NCI-H460 (cell line): ENCODE measurements around the gene PSMB3. TPM values are rescaled to one million over a fixed set of nuclear protein-coding genes. Genes with fewer than 3 reads are reported as not detected.

Experiments used
- DNase-seq: peaks from one replicate; pipeline ENCODE4 v3.0.0-alpha.2; 2016; ENCODE audit warnings: low read depth; ENCODE audit errors: extremely low read depth
- total RNA-seq: library from RNA; depleted of rRNA; stranded (reverse); fragments of >200 nt; shearing (Covaris generic); gene quantifications from 2 replicates; pipeline ENCODE4 v1.2.3, GENCODE V29; 2014

The PSMB3 gene
- total RNA-seq, 1 experiment from 2014 or later: 232 TPM

DNA sequence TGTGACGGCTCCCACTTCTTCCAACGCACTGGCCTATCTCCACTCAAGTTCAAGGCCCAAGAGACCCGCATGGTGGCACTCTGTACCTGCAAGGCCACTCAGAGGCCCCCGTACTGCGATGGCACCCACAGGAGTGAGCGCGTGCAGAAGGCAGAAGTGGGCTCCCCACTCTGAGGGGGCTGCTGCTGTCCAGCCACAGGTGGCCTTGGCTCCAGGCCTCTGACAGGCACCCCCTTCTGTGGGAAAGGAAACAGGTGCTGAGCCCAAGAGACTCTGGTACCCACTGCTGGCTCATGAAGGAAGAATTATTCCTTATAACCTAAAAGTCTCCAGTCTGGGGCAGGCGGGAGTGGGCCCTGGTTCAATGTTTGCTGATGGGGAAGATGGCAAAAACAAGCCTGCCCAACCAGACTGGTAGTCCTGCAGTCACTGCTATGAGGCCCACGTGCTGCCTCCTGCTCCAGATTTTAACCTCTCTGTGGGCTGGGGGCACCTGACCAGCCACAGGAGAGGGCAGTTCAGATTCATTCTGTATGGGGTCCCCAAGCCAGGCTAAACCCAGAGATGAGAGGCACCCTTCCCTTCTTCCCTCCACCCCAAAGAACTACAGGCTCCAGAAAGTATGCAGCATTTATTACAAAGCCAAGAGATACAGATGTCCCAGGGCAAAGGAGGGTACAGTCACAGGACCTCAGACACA, 19.1 kb upstream of the PSMB3 start:
- no peak for DNase-seq

DNA sequence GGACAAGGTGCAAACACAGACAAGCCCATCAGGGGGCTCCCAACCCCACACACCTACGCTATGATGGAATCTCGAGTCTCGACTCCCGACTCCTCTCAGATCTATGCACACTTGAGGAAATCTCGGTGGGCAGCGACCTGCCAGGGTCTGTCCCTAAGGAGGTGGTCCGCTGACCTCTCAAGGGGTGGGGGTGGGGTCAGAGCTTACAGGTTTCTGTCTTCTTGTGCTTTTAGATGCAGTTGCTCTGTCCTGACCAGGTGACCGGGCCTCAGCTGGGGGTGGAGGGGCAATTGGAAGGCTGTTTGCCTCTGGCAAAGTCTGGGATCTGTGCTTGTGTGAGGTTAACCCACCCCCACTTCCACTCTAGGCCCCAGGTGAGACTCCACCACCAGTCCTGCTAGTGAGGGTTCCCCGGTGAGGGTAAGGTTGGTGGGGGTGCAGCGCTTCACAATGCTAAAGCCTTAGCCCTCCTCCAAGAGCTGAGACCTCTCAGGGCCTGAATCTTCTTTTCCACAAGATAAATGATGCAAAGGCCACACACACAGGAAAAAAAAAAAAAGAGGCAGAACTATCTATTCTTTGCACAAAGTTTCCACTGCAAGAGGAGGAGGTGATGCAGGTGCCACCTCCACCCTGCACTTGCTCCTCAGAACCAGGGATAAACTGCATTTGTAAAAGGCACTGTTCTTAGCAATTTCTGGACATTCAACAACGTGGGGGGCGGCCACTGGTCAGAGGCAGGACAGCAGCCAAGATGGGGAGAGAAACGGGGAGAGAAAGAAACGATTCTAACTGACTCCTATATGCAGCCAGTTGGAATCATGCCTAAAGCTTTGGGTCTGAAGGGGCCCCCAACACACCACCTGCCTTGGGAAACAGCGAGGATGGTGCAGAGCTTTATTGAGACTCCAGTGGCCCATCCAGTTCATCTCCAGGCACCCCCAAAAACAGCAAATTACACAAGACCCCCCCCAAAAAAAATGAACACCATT, 18.3 kb upstream of the PSMB3 start:
- DNase-seq: no peak

- DNase-seq: no peak
Observed at GRCh38 chr17:38735161-38735997, 17.2 kb upstream of the PSMB3 start.

GRCh38 chr17:38738007-38738662, 14.4 kb upstream of the PSMB3 start:
- DNase-seq: no peak

- DNase-seq: no peak
Observed at GRCh38 chr17:38738686-38739085, 13.9 kb upstream of the PSMB3 start.

- no peak for DNase-seq
Observed at GRCh38 chr17:38739305-38739704, 13.2 kb upstream of the PSMB3 start.

GRCh38 chr17:38740044-38740443, 12.5 kb upstream of the PSMB3 start:
- DNase-seq: no peak

DNA sequence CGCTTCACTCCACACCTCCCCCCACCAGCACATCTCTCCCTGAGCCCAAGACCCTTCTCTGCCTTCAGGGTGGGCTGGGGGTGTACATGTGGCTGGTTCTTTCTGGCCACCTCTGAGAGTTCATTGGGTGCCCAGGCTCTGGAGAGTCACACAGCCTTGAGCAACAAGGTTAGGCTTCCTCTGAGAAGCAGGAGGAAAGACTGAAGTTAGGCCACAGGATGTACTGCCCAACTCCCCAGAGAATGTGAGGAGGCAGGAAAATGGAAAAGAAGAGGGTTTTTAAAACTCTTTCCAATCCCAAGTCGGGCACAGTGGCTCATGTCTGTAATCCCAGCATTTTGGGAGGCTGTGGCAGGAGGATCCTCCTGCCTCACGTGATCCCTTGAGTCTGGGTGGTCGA, 11.7 kb upstream of the PSMB3 start:
- DNase-seq: no peak

DNA sequence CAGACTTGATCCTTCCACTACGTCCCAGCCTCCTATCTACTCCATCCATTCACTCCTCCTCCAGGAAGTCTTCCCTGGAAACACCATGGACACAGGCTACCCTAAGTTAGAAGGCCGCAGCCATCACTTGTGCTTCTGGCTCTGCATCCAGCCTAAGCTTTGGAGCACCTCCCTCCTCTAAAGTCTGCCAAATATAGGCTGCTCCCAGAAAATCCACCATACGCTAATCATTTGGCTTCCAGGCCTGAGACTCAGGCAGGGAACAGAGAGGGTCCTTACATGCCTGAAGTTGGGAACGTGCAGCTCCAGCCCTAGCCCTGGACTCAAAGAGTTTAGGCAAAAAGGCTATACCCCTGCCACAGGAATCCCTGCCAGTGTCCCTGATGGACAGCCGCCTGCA, 11.1 kb upstream of the PSMB3 start:
- no peak for DNase-seq

GRCh38 chr17:38741921-38742410, 10.6 kb upstream of the PSMB3 start:
- no peak for DNase-seq

- no peak for DNase-seq
Observed at GRCh38 chr17:38742411-38743308, 9.9 kb upstream of the PSMB3 start.

- no peak for DNase-seq
Observed at GRCh38 chr17:38743556-38744171, 8.9 kb upstream of the PSMB3 start.

GRCh38 chr17:38745545-38745944, 7.0 kb upstream of the PSMB3 start:
- no peak for DNase-seq

DNA sequence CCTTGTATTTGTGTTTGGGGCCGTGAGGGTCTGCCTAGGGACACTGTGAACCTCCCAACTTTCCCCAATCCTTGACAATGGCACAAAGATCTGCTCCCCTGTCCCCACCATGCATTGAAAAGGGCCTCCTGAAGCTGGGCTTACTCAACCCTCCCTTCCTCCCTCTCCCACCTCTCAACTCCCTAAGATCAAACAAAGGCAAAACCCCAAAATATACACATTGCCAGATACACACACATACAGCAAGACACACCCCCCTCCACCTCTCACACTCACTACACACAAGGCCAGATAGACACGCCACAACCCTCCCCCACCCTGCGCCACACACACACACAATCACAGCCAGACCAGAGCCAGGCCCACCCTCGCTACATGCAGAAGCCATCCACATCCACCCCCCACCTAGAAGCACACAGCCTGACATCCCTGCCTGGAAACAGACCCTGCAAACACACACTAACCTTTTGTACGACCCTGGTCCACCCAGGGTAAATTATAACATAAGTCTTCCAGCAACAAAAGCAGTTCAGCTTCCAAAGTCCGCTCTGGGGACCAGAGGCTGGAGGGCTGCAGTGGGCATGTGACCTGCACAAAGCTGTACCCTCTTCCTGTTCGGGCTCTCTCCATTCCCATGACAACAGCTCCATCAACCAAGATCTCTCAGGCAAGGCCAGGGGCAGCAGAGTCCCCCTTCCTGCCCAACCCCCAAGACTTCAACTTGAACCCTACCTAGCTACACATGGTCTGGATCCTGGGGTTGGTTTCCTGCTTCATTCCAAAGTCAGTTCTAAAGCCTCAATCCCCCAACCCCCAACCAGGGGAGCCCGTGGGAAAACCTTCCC, 6.3 kb upstream of the PSMB3 start:
- no peak for DNase-seq

DNA sequence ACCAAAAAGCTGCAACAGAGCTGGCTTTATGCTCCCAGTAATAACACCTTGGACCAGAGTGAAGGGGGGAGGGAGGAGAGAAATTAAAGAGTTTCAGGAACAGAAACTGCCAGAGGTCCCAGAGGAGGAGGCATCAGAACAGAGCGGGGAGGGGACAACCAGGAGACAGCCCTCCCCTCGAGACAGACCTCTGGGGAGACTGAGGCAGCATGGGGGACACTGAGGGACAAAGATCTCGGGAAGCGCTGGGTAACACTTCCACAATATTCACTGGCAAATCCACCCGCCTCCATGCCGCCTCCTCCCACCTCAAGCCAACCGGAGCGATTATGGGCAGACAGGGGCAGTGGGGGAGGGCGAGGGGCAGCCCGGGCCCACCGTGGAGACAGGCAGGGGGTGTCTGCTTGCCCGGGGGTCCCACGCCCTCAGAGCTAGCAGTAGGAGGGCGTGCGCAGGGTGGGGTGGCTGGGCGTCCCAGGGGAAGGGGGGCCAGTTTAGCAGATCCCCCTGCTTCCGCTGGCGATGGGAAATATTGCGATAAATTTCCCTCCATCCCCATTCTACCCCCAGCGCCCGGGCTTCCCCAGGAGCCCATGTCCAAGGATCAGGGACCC, 5.6 kb upstream of the PSMB3 start:
- DNase-seq: no peak

GRCh38 chr17:38747463-38748148, 4.9 kb upstream of the PSMB3 start:
- DNase-seq: no peak
